K562 (cell line): ENCODE data around the gene BCAN. TPM values are rescaled to one million over a fixed set of nuclear protein-coding genes. Genes with fewer than 3 reads are reported as not detected.

Experiments
- BRD9 ChIP-seq: fragments of 450-650 bp; IDR thresholded peaks from 2 replicates; pipeline ENCODE4 v1.6.1; 2018; ENCODE audit warnings: low read depth; ENCODE audit not compliant: partially characterized antibody
- FOXO4 ChIP-seq: fragments of 450-650 bp; formaldehyde crosslinking; IDR thresholded peaks from 2 replicates; pipeline ENCODE4 v1.4.0; 2020; ENCODE audit warnings: mild to moderate bottlenecking, moderate library complexity
- FUS ChIP-seq: fragments of 200-400 bp; formaldehyde crosslinking; optimal IDR thresholded peaks from 2 replicates; pipeline ENCODE3; 2017; ENCODE audit warnings: low read depth, low read length
- HSF4 ChIP-seq: fragments of 250-450 bp; sonication (Bioruptor Pico); IDR thresholded peaks from 2 replicates; pipeline ENCODE4 v2.1.2; 2022; ENCODE audit warnings: mild to moderate bottlenecking, moderate library complexity, borderline replicate concordance
- NRF1 ChIP-seq, 2 experiments: fragments of 450-650 bp; IDR thresholded peaks in 1 of 2; conservative IDR thresholded peaks in 1 of 2; 2 replicates each; pipeline ENCODE4 v1.6.1; 2014; ENCODE audit warnings: mild to moderate bottlenecking in 2 of 2
- POLR2AphosphoS2 ChIP-seq: IDR thresholded peaks from 2 replicates; pipeline ENCODE4 v1.6.1; 2012; ENCODE audit warnings: low read length, improper control_type of control experiment
- RAD21 ChIP-seq, 2 experiments: fragments of 250-450 bp in 1 of 2; fragments of 450-650 bp in 1 of 2; sonication (Bioruptor Pico) in 1 of 2; formaldehyde crosslinking in 1 of 2; IDR thresholded peaks in 1 of 2; conservative IDR thresholded peaks in 1 of 2; 2 replicates each; pipeline versions ENCODE4 v1.4.0 to v1.8.0; 2020 to 2022; ENCODE audit warnings: mild to moderate bottlenecking in 2 of 2, moderate library complexity in 1 of 2
- RFX7 ChIP-seq: fragments of 250-450 bp; sonication (Bioruptor Pico); IDR thresholded peaks from 2 replicates; pipeline ENCODE4 v1.5.1; 2021; ENCODE audit warnings: mild to moderate bottlenecking
- TAF9B ChIP-seq: fragments of 450-650 bp; IDR thresholded peaks from 2 replicates; pipeline ENCODE4 v1.6.1; 2018; ENCODE audit warnings: mild to moderate bottlenecking; ENCODE audit not compliant: partially characterized antibody
- ZBTB11 ChIP-seq, 3 experiments: fragments of 200-800 bp in 1 of 3; fragments of 250-450 bp in 1 of 3; fragments of 450-650 bp in 1 of 3; sonication (Bioruptor Pico) in 1 of 3; sonication (Bioruptor generic) in 1 of 3; formaldehyde crosslinking in 1 of 3; IDR thresholded peaks; 2 replicates each; pipeline versions ENCODE4 v1.6.1 to v1.8.0; 2016 to 2022; ENCODE audit warnings: mild to moderate bottlenecking in 2 of 3, missing genetic modification characterization in 2 of 3, missing compliant biosample characterization in 1 of 3, moderate library complexity in 1 of 3
- ZFP30 ChIP-seq: fragments of 250-450 bp; sonication (Bioruptor Pico); IDR thresholded peaks from 2 replicates; pipeline ENCODE4 v1.8.0; 2022; ENCODE audit warnings: moderate library complexity, mild to moderate bottlenecking, inconsistent platforms, borderline replicate concordance
- ZNF584 ChIP-seq: fragments of 200-800 bp; sonication (Bioruptor generic); IDR thresholded peaks from 2 replicates; pipeline ENCODE4 v1.6.1; 2016; ENCODE audit warnings: low read depth, mild to moderate bottlenecking, missing genetic modification characterization, missing compliant biosample characterization
- ZNF644 ChIP-seq: fragments of 200-800 bp; sonication (Bioruptor generic); IDR thresholded peaks from 2 replicates; pipeline ENCODE4 v1.6.1; 2016; ENCODE audit warnings: low read depth, missing genetic modification characterization, missing compliant biosample characterization
- ZNF764 ChIP-seq: fragments of 250-450 bp; sonication (Bioruptor Pico); IDR thresholded peaks from 2 replicates; pipeline ENCODE4 v1.4.0; 2020; ENCODE audit warnings: low read depth, mild to moderate bottlenecking, moderate library complexity
- ZZZ3 ChIP-seq: fragments of 450-650 bp; IDR thresholded peaks from 2 replicates; pipeline ENCODE4 v1.6.1; 2016; ENCODE audit warnings: antibody characterized with exemption, mild to moderate bottlenecking, moderate library complexity
- polyA plus RNA-seq, 8 experiments: library from polyadenylated mRNA; depleted of rRNA in 4 of 8; stranded (reverse) in 5 of 8; unstranded in 3 of 8; fragments of >200 nt; fragmentation: Nextera tagmentation in 2 of 8; fragmentation: Illumina TruSeq in 1 of 8; extraction: Ambion mirVana in 2 of 8; extraction: Trizol in 1 of 8; gene quantifications; 2 replicates each; pipeline versions ENCODE4 v1.2.1 to v1.2.3, GENCODE V29; 2011 to 2014; ENCODE audit warnings: inconsistent platforms in 1 of 8, missing spikeins in 1 of 8
- total RNA-seq, 7 experiments: library from RNA; depleted of rRNA in 6 of 7; stranded (reverse); fragments of >200 nt in 6 of 7; fragmentation: Illumina TruSeq in 2 of 7; extraction: Trizol in 2 of 7; gene quantifications; 2 replicates each; pipeline versions ENCODE4 v1.2.1 to v1.2.3, GENCODE V29; 2011 to 2021; ENCODE audit warnings: low replicate concordance in 1 of 7
- TF ChIP-seq, protein P1 (sequence below): fragments of 450-650 bp; formaldehyde crosslinking; IDR thresholded peaks from 2 replicates; pipeline ENCODE4 v1.4.0; 2022; ENCODE audit warnings: missing genetic modification characterization
- TF ChIP-seq, protein P2 (sequence below): fragments of 450-650 bp; IDR thresholded peaks from 2 replicates; pipeline ENCODE4 v1.6.1; 2016; ENCODE audit warnings: missing biosample characterization, missing genetic modification characterization
- TF ChIP-seq, protein P3 (sequence below): sonication (generic); formaldehyde crosslinking; IDR thresholded peaks from 2 replicates; pipeline ENCODE4 v1.8.0; 2022; ENCODE audit warnings: mild to moderate bottlenecking, missing genetic modification reagents

Gene BCAN
- total and polyA plus RNA-seq, 9 of the 15 experiments (the other 6 are each of a cell fraction or from before 2014, with no cell fraction given), result 0.04 to 0.33 (median 0.14) TPM; not detected in 5

- TF ChIP-seq ZFP30 (CRISPR knock-in tag) (no peak), POLR2AphosphoS2 (no peak), NRF1 (conservative IDR thresholded peaks at IDR 0.05 in 1 of 2, IDR thresholded peaks at IDR 0.05 in 1 of 2) (no peak; a peak in 2 of 4 replicates), ZNF584 (CRISPR knock-in tag) (no peak), ZBTB11 (CRISPR knock-in tag; IDR thresholded peaks at IDR 0.05) (no peak), BRD9 (no peak), ZZZ3 (no peak), ZNF764 (CRISPR knock-in tag) (no peak), HSF4 (CRISPR knock-in tag) (no peak), RFX7 (CRISPR knock-in tag) (no peak), ZNF644 (tag) (no peak), TAF9B (no peak), RAD21 (CRISPR knock-in tag; conservative IDR thresholded peaks at IDR 0.05 in 1 of 2, IDR thresholded peaks at IDR 0.05 in 1 of 2) (no peak), FOXO4 (CRISPR knock-in tag) (no peak), FUS (no peak)
- TF ChIP-seq, protein P1, sequence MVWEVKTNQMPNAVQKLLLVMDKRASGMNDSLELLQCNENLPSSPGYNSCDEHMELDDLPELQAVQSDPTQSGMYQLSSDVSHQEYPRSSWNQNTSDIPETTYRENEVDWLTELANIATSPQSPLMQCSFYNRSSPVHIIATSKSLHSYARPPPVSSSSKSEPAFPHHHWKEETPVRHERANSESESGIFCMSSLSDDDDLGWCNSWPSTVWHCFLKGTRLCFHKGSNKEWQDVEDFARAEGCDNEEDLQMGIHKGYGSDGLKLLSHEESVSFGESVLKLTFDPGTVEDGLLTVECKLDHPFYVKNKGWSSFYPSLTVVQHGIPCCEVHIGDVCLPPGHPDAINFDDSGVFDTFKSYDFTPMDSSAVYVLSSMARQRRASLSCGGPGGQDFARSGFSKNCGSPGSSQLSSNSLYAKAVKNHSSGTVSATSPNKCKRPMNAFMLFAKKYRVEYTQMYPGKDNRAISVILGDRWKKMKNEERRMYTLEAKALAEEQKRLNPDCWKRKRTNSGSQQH (CRISPR knock-in tag), result no peak
- TF ChIP-seq, protein P2, sequence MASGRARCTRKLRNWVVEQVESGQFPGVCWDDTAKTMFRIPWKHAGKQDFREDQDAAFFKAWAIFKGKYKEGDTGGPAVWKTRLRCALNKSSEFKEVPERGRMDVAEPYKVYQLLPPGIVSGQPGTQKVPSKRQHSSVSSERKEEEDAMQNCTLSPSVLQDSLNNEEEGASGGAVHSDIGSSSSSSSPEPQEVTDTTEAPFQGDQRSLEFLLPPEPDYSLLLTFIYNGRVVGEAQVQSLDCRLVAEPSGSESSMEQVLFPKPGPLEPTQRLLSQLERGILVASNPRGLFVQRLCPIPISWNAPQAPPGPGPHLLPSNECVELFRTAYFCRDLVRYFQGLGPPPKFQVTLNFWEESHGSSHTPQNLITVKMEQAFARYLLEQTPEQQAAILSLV (tag), result no peak
- TF ChIP-seq, protein P3, sequence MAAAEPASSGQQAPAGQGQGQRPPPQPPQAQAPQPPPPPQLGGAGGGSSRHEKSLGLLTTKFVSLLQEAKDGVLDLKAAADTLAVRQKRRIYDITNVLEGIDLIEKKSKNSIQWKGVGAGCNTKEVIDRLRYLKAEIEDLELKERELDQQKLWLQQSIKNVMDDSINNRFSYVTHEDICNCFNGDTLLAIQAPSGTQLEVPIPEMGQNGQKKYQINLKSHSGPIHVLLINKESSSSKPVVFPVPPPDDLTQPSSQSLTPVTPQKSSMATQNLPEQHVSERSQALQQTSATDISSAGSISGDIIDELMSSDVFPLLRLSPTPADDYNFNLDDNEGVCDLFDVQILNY (CRISPR knock-in tag), result no peak
These were observed 17.7 kb upstream of the BCAN start (continued) for GRCh38 chr1:156623946-156624813.
